Muscle of leg (tissue), 16 donors: ENCODE measurements around the gene TAS2R60. TPM values are rescaled to one million over a fixed set of nuclear protein-coding genes. Genes with fewer than 3 reads are reported as not detected.

ENCODE experiments used
- DNase-seq: peaks from one replicate; pipeline ENCODE4 v3.0.0; 2013
- H3K27ac ChIP-seq: one replicate; pipeline ENCODE4 v1.5.1; 2013; ENCODE audit warnings: mild to moderate bottlenecking, low read length, control low read depth
- H3K27me3 ChIP-seq: one replicate; pipeline ENCODE4 v1.6.1; 2013; ENCODE audit warnings: low read length; ENCODE audit not compliant: control insufficient read depth, insufficient read depth
- H3K36me3 ChIP-seq: one replicate; pipeline ENCODE4 v1.6.1; 2013; ENCODE audit warnings: low read length; ENCODE audit not compliant: control insufficient read depth, insufficient read depth
- H3K4me1 ChIP-seq: one replicate; pipeline ENCODE4 v1.6.1; 2013; ENCODE audit warnings: low read length; ENCODE audit not compliant: control insufficient read depth, insufficient read depth
- H3K4me3 ChIP-seq: one replicate; pipeline ENCODE4 v1.5.1; 2013; ENCODE audit warnings: low read length, control low read depth
- H3K9me3 ChIP-seq: replicated peaks from 2 replicates; pipeline ENCODE4 v1.6.1; 2013; ENCODE audit warnings: low read depth, low read length; ENCODE audit not compliant: control insufficient read depth
- WGBS: methylation state at CpG from one replicate; pipeline ENCODE4 v1.1.5; 2013; ENCODE audit warnings: missing lambda C conversion rate; ENCODE audit not compliant: insufficient coverage; 5-methylcytosine and 5-hydroxymethylcytosine counted together
- long read RNA-seq, 11 donors: transcript quantifications; one replicate each; lab custom pipeline, GENCODE V29; 2026
- polyA plus RNA-seq, 8 donors: library from polyadenylated mRNA; unstranded; fragments of 120-200 nt; gene quantifications; one replicate each; pipeline versions ENCODE4 v1.2.1 to v1.2.3, GENCODE V29; 2013; ENCODE audit warnings: inconsistent platforms in 1 of 8, low replicate concordance in 1 of 8; ENCODE audit not compliant: insufficient read length in 8 of 8, insufficient read depth in 1 of 8
- total RNA-seq: library from RNA; stranded (reverse); fragments of 120-200 nt; gene quantifications from one replicate; pipeline ENCODE4 v1.2.4, GENCODE V29; 2013

TAS2R60 gene
- total RNA-seq: not detected
- not detected for polyA plus RNA-seq
- long read RNA-seq, donor 1: 0 reads
- long read RNA-seq, donor 2: 0 reads
- long read RNA-seq, donor 3: 0 reads
- long read RNA-seq, donor 4: 0 reads
- long read RNA-seq, donor 5: 0 reads
- long read RNA-seq, donor 6: 0 reads
- long read RNA-seq, donor 7: 0 reads
- long read RNA-seq, donor 8: 0 reads
- long read RNA-seq, donor 9: 0 reads
- long read RNA-seq, donor 10: 0 reads
- long read RNA-seq, donor 11: 0 reads

GRCh38 chr7:143443153-143443552 is at the start of gene TAS2R60:
Gene TAS2R60 (plus strand): TSS chr7:143443453. CDS start chr7:143443453, 0 bp downstream.
- 76% methylated on average over 3 of the region's 4 CpGs for WGBS
- no peaks in the 10 kb centered on the region for H3K27me3 ChIP-seq
- H3K4me1 ChIP-seq: no peaks in the 10 kb centered on the region
- no peak within 1 kb of the TSS for H3K4me3 ChIP-seq
- no peaks in the 10 kb centered on the region for H3K9me3 ChIP-seq
- H3K27ac ChIP-seq: no peak within 1 kb of the TSS
- no peaks in the 10 kb centered on the region for H3K36me3 ChIP-seq
- no peak for DNase-seq

- H3K36me3 ChIP-seq: peaks cover 46% of the 10 kb centered on the region
- H3K27me3 ChIP-seq: no peaks in the 10 kb centered on the region
- H3K4me3 ChIP-seq: no peak overlapping the region
- H3K9me3 ChIP-seq: no peaks in the 10 kb centered on the region
- no peak for DNase-seq
- no peak overlapping the region for H3K27ac ChIP-seq
- 100% methylated on average over 1 of the region's 6 CpGs for WGBS
- peaks cover 54% of the 10 kb centered on the region for H3K4me1 ChIP-seq
These were observed 49.2 kb upstream of the TAS2R60 start for GRCh38 chr7:143394068-143394467.

GRCh38 chr7:143394777-143395176 is 48.5 kb upstream of the TAS2R60 start:
- Histone ChIP-seq H3K27me3 (no peaks in the 10 kb centered on the region), H3K4me3 (no peak overlapping the region), H3K9me3 (no peaks in the 10 kb centered on the region), H3K36me3 (peaks cover 39% of the 10 kb centered on the region), H3K4me1 (peaks cover 50% of the 10 kb centered on the region), H3K27ac (no peak overlapping the region)
- 81% methylated on average over 5 of the region's 6 CpGs for WGBS
- no peak for DNase-seq

- Histone ChIP-seq H3K27ac (no peak overlapping the region), H3K36me3 (peaks cover 32% of the 10 kb centered on the region), H3K4me1 (peaks cover 47% of the 10 kb centered on the region), H3K9me3 (no peaks in the 10 kb centered on the region), H3K27me3 (no peaks in the 10 kb centered on the region), H3K4me3 (no peak overlapping the region)
- 68% methylated on average over 14 of the region's 21 CpGs for WGBS
- no peak for DNase-seq
These were observed 47.8 kb upstream of the TAS2R60 start for GRCh38 chr7:143395187-143396149.

GRCh38 chr7:143396182-143396581 is 47.1 kb upstream of the TAS2R60 start:
- Histone ChIP-seq H3K27me3 (no peaks in the 10 kb centered on the region), H3K27ac (no peak overlapping the region), H3K4me1 (peaks cover 39% of the 10 kb centered on the region), H3K4me3 (no peak overlapping the region), H3K9me3 (no peaks in the 10 kb centered on the region), H3K36me3 (peaks cover 25% of the 10 kb centered on the region)
- DNase-seq: no peak
- 42% methylated on average over 2 of the region's 7 CpGs for WGBS

DNA sequence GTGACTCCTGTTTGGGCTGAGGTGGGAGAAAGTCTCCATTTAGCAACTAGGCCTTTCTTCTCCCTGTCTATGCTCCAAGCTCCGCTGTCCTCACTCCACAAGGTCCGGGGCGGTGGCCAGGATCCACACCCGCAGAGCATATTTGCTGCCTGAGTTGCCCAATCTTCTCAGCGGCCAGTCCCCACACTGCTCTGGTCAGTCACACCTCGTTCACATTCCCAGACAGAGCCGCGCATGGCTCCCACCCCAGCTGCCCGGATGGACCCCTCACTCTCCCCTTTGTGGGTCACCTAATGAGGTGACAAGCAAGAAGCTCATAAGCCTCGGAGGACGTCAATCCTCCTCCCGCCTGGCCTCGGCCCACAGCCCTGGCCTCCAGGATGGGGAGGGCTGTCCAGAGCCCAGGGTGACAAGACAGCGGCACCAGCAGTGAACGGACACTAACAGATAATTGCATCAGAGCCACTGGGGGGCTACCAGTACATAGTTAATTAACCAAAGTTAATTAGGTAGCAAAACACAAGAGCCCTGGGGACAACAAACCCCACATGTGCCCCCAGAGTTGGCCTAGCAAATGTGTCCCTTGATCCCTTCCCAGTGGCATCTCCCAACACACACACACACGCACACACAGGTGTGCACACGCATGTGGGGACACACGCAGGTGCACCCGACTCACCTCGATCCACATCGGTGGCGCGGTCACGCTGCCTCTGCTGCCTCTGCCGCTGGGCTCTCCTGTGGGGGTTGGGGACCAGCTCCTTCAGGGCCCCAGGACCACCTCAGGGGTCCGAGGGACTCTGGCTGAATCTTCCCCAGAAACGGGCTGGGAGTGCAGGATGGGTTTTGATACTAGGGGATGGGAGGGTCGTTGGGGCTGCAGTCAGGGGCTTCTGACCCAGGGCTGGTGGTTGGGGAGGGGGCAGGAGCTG is 46.4 kb upstream of the TAS2R60 start:
- peaks cover 32% of the 10 kb centered on the region for H3K4me1 ChIP-seq
- no peak overlapping the region for H3K4me3 ChIP-seq
- WGBS: 82% methylated on average over 18 of the region's 28 CpGs
- no peak for DNase-seq
- no peaks in the 10 kb centered on the region for H3K27me3 ChIP-seq
- H3K27ac ChIP-seq: no peak overlapping the region
- H3K9me3 ChIP-seq: no peaks in the 10 kb centered on the region
- H3K36me3 ChIP-seq: peaks cover 18% of the 10 kb centered on the region

DNA sequence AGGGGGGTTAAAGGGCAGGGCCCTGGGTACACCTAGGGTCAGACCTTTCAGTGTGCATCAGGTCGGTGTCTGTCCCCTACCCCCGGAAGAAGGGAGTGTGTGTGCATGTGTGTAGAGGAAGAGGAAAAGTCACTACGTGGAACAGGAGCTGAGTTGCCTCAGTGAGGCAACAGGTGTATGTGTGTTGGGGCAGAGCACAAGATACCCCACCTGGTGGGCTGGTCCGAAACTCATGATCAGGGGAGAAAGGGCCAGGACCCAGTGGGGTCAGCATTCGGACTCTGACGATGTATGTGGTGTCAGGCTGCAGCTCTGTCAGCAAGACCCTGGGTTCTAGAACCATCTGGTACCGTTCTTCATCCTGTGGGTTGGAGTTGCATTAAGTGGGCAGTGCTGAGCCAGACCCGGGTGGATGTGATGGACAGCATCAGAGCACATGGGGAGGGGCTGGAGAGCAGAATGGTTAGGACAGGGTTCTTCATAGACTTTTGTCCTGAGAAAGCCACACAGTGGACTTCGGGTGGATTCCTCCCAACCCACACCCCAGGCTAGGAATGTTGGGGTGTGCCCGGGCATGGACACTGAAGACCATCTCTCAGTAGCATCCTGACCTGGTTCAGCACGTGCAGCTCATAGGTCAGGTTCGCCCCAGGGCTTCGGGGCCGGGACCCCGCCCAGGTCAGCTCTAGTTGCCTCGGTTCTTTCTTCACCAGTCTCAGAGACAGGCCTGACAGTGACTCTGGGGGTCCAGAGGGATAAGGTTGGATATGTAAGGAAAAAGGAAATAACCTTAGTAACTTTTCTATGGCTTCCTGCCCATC is 45.3 kb upstream of the TAS2R60 start:
- no peak for DNase-seq
- no peak overlapping the region for H3K4me3 ChIP-seq
- H3K27ac ChIP-seq: no peak overlapping the region
- WGBS: 81% methylated on average over 10 of the region's 16 CpGs
- no peaks in the 10 kb centered on the region for H3K27me3 ChIP-seq
- H3K36me3 ChIP-seq: peaks cover 10% of the 10 kb centered on the region
- H3K9me3 ChIP-seq: no peaks in the 10 kb centered on the region
- peaks cover 23% of the 10 kb centered on the region for H3K4me1 ChIP-seq

DNA sequence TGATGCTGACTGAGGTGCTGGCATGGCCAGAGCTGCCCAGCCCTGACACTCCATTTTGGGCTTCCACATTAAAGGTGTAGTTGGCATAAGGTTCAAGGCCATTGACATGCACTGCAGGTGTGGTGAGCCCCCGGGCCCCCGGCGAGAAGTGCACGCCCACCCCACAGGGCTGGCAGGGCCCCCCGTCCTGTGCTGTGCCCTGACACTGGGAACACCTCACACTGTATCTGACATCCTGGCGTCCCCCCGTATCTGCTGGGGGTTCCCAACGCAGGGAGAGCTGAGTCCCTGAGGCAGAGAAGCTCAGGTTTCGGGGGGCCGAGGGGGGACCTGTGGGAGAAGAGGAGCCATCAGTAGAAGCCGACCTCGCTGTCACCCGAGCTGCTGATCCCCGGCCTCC is 44.6 kb upstream of the TAS2R60 start:
- Histone ChIP-seq H3K36me3 (peaks cover 5% of the 10 kb centered on the region), H3K4me1 (peaks cover 16% of the 10 kb centered on the region), H3K27ac (no peak overlapping the region), H3K4me3 (no peak overlapping the region), H3K9me3 (no peaks in the 10 kb centered on the region), H3K27me3 (no peaks in the 10 kb centered on the region)
- DNase-seq: no peak
- 88% methylated on average over 5 of the region's 14 CpGs for WGBS

DNA sequence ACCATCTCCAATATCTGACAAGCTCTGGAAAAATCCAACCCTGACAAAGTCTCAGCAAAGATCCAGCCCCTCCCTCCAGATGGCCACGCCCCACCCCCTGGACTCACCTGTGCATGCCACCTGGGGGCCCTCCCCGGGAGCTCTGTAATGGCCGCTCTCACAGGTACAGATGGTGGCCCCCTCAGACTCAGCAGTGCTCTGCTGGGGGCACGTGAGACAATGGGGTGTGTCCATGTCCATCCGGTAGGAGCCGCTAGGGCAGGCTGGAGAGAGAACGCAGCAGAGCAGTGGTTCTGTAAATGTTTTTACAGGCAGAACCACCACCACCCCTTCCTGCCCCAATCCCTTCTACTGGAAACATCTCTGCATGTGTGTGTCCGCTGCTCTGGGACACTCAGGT is 44.1 kb upstream of the TAS2R60 start:
- 84% methylated on average over 6 of the region's 8 CpGs for WGBS
- no peak overlapping the region for H3K27ac ChIP-seq
- no peak for DNase-seq
- no peak overlapping the region for H3K4me3 ChIP-seq
- no peaks in the 10 kb centered on the region for H3K27me3 ChIP-seq
- H3K9me3 ChIP-seq: no peaks in the 10 kb centered on the region
- H3K36me3 ChIP-seq: peaks cover 5% of the 10 kb centered on the region
- H3K4me1 ChIP-seq: peaks cover 14% of the 10 kb centered on the region
